HL-60 (cell line): Measurements from ENCODE around the gene LRBA.

Experiments
- DNase-seq, 2 experiments: peaks; one replicate each; pipeline ENCODE4 v3.0.0-alpha.2; 2010 to 2020; ENCODE audit warnings: low read depth in 1 of 2, low spot score in 1 of 2
- H3K27ac ChIP-seq: fragments of 250-450 bp; sonication (Bioruptor Pico); replicated peaks from 2 replicates; pipeline ENCODE4 v1.5.1; 2020; ENCODE audit warnings: mild to moderate bottlenecking, moderate library complexity
- H3K27me3 ChIP-seq: fragments of 250-450 bp; sonication (Bioruptor Pico); 2 replicates; pipeline ENCODE4 v1.5.1; 2021; ENCODE audit warnings: mild to moderate bottlenecking, moderate library complexity; ENCODE audit not compliant: insufficient read depth, poor library complexity, severe bottlenecking
- H3K4me3 ChIP-seq: replicated peaks from 2 replicates; pipeline ENCODE4 v1.5.1; 2011; ENCODE audit warnings: mild to moderate bottlenecking, control low read depth, low read length; ENCODE audit not compliant: insufficient read depth
- GABPA ChIP-seq: IDR thresholded peaks from 2 replicates; pipeline ENCODE4 v1.6.1; 2012; ENCODE audit warnings: low read depth
- POLR2AphosphoS5 ChIP-seq: IDR thresholded peaks from 2 replicates; pipeline ENCODE4 v1.6.1; 2012; ENCODE audit warnings: low read depth
- SPI1 ChIP-seq: IDR thresholded peaks from 2 replicates; pipeline ENCODE4 v1.6.1; 2012; ENCODE audit warnings: low read depth, mild to moderate bottlenecking, borderline replicate concordance
- TF ChIP-seq, protein P1 (sequence below): IDR thresholded peaks from one replicate; pipeline ENCODE4 v1.5.1; 2011; ENCODE audit warnings: low read length, control low read depth, inconsistent platforms; ENCODE audit not compliant: insufficient read depth
- TF ChIP-seq, protein P2 (sequence below): IDR thresholded peaks from 2 replicates; pipeline ENCODE4 v1.6.1; 2012; ENCODE audit warnings: low read depth; ENCODE audit not compliant: insufficient replicate concordance

LRBA gene

DNA sequence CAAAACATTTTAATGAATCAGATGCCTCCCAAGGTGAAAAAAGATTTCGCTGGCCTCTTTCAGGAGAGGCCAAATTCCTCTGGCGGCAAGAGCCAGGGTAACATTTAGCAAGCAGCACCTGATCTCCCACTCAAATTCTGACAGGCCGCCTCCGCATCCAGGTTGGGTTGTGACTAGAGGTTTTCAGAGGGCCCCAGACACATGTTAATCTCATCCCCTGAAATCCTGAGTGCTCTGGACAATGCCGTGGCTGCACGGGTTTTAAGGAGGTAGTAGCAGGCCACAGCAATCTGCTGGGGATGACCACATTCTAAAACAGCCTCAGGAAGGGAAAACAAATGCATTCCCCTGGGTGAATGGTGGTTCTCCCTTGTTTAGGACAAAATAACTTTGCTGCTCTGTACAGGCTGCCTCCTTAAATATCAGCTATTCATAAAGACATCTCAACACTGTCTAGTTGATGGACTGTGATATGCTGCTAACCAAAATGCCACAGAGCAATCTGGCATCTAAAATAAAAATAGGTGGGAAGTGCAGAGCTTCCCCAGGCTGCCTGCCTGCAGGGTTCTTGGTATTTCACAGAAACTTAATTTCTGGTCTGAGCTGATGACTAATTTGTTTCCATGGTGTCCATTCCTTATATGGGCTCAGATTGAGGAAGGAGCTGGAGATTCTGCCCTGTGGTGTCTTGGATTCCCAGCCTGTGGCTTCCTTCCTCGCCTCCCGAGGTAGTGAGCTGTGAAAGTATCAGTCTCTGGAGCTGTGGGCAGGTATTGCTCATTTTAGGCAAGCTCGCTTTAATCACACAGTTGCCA is 734.8 kb downstream of the LRBA start:
- DNase-seq: peak; percentile 21 to 33
- no peak overlapping the region for H3K4me3 ChIP-seq
- TF ChIP-seq GABPA: no peak
- no peak overlapping the region for H3K27ac ChIP-seq
- no peaks in the 10 kb centered on the region for H3K27me3 ChIP-seq

DNA sequence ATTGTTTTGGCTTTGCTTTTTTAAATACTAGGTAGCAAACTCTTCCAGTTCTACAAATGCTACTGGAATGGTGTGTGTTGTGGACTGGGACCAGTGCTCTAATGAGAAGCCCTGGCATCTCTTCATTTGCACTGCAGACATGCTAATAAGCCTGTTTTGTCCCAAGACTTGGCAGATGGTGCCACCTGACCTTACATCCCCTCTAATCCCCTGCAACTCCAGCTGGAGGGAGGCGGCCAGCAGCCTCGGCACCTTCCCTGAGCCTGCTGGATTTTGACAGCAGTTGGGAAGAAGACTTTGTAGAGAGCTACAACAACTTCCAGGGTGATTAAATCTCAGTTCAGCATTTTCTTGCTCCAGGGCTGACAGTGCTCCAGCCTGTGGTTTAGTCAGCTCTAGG is 736.9 kb downstream of the LRBA start:
- no peak overlapping the region for H3K4me3 ChIP-seq
- H3K27ac ChIP-seq: no peak overlapping the region
- TF ChIP-seq, protein P1, sequence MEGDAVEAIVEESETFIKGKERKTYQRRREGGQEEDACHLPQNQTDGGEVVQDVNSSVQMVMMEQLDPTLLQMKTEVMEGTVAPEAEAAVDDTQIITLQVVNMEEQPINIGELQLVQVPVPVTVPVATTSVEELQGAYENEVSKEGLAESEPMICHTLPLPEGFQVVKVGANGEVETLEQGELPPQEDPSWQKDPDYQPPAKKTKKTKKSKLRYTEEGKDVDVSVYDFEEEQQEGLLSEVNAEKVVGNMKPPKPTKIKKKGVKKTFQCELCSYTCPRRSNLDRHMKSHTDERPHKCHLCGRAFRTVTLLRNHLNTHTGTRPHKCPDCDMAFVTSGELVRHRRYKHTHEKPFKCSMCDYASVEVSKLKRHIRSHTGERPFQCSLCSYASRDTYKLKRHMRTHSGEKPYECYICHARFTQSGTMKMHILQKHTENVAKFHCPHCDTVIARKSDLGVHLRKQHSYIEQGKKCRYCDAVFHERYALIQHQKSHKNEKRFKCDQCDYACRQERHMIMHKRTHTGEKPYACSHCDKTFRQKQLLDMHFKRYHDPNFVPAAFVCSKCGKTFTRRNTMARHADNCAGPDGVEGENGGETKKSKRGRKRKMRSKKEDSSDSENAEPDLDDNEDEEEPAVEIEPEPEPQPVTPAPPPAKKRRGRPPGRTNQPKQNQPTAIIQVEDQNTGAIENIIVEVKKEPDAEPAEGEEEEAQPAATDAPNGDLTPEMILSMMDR: no peak
- TF ChIP-seq SPI1 (no peak), POLR2AphosphoS5 (no peak), GABPA (no peak)
- TF ChIP-seq, protein P2, sequence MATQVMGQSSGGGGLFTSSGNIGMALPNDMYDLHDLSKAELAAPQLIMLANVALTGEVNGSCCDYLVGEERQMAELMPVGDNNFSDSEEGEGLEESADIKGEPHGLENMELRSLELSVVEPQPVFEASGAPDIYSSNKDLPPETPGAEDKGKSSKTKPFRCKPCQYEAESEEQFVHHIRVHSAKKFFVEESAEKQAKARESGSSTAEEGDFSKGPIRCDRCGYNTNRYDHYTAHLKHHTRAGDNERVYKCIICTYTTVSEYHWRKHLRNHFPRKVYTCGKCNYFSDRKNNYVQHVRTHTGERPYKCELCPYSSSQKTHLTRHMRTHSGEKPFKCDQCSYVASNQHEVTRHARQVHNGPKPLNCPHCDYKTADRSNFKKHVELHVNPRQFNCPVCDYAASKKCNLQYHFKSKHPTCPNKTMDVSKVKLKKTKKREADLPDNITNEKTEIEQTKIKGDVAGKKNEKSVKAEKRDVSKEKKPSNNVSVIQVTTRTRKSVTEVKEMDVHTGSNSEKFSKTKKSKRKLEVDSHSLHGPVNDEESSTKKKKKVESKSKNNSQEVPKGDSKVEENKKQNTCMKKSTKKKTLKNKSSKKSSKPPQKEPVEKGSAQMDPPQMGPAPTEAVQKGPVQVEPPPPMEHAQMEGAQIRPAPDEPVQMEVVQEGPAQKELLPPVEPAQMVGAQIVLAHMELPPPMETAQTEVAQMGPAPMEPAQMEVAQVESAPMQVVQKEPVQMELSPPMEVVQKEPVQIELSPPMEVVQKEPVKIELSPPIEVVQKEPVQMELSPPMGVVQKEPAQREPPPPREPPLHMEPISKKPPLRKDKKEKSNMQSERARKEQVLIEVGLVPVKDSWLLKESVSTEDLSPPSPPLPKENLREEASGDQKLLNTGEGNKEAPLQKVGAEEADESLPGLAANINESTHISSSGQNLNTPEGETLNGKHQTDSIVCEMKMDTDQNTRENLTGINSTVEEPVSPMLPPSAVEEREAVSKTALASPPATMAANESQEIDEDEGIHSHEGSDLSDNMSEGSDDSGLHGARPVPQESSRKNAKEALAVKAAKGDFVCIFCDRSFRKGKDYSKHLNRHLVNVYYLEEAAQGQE: no peak
- DNase-seq: no peak
- no peaks in the 10 kb centered on the region for H3K27me3 ChIP-seq

DNA sequence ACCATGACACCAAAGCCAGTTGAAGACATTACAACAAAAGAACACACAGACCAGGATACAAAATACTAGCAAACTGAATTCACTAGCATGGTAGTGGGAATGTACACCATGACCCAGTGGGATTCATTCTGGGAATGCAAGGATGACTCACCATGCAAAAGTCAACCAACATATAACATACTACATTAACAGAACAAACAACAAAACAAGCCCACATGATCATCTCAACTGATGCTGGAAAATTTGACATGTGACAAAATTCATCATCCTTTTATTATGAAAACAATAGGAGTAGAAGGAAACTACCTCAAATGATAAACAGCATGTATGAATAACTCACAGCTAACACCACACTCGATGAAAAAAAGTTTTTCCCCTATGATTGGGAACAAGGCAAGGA is 746.6 kb downstream of the LRBA start:
- no peak for DNase-seq
- Histone ChIP-seq H3K27me3 (no peaks in the 10 kb centered on the region), H3K27ac (no peak overlapping the region), H3K4me3 (no peak overlapping the region)
- TF ChIP-seq GABPA (no peak), SPI1 (no peak), POLR2AphosphoS5 (no peak)
- TF ChIP-seq, protein P1: no peak
- TF ChIP-seq, protein P2: no peak

DNA sequence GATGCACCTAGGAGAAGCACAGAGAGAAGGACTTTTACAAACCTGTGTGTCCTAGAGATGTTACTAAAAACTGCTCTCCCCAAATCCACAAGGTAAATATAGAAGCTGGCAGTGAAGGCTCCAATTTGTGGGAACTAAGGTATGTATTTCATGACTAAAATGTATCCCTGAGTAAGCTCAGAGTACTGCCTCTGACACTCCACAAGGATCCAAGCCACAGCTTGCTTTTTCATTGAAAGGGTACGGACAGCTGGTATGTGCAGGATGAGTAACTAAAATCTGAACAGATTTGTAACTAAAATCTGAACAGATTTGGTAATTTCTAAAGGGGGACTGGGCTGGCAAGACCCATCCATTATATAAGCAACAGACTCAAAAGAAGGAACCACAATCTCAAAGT is 749.3 kb downstream of the LRBA start:
- Histone ChIP-seq H3K27ac (no peak overlapping the region), H3K4me3 (no peak overlapping the region), H3K27me3 (no peaks in the 10 kb centered on the region)
- no peak for DNase-seq
- TF ChIP-seq, protein P2: no peak
- TF ChIP-seq SPI1 (no peak), POLR2AphosphoS5 (no peak), GABPA (no peak)
- TF ChIP-seq, protein P1: no peak
